ENCODE measurements around the gene LRFN5. TPM values are rescaled to one million over a fixed set of nuclear protein-coding genes. Genes with fewer than 3 reads are reported as not detected.

LRFN5 gene
- total and polyA plus RNA-seq, 9 of the 15 experiments (the other 6 are each of a cell fraction or from before 2014, with no cell fraction given) = 0.01 to 0.27 (median 0.09) TPM; not detected in 1

DNA sequence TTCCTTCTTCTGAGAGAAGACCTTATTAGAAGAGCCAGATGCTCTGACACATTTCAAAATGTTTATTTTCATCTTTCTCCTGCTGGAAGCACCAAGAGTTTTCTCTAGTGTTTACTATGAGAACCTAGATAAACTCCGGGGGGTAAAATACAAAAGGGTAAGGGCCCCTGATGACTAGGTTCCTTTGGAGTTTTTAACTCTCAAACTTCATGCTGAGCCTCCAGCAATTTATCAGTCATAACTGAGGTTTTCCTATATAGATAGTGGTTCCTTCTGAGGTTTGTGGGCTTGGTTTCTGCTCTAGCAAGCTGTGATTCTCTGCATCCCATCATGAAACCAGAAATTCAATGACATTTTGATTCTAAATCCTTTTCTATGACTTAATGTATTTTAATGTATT is 210.9 kb downstream of the LRFN5 start:
- Histone ChIP-seq H4K20me1 (replicated peaks; ENCODE audit: control insufficient read depth, insufficient read depth, low read length) (no peaks in the 10 kb centered on the region), H3K4me2 (ENCODE audit: insufficient read depth, low read length) (no peak overlapping the region), H3K4me3 (no peak overlapping the region), H3K4me1 (replicated peaks in 1 of 2; ENCODE audit: control insufficient read depth in 2 of 2, insufficient read depth in 2 of 2, low read length in 2 of 2) (no peaks in the 10 kb centered on the region), H3K79me2 (ENCODE audit: control insufficient read depth, insufficient read depth, low read length) (no peaks in the 10 kb centered on the region), H3K9ac (ENCODE audit: insufficient read depth in 1 of 2, low read depth in 2 of 2, low read length in 2 of 2) (no peak overlapping the region), H3K9me1 (ENCODE audit: control insufficient read depth, insufficient read depth, low read length) (no peaks in the 10 kb centered on the region), H3K36me3 (ENCODE audit: control insufficient read depth, insufficient read depth, low read length) (no peaks in the 10 kb centered on the region), H2AFZ (ENCODE audit: low read depth, low read length) (no peak overlapping the region), H3K27me3 (ENCODE audit: control insufficient read depth in 2 of 2, insufficient read depth in 2 of 2, low read length in 2 of 2) (no peaks in the 10 kb centered on the region), H3K9me3 (replicated peaks; ENCODE audit: control insufficient read depth, insufficient read depth, low read depth, low read length) (no peaks in the 10 kb centered on the region), H3K27ac (ENCODE audit: extremely low read depth, low read depth, low read length) (no peak overlapping the region)
- CTCF ChIA-PET (ENCODE audit: low intra/inter-chr PET ratio) = no interaction called here
- intact Hi-C loops (cut with micrococcal nuclease) (no loop called here), in situ Hi-C loops (cut with MboI) (no loop called here)
- ATAC-seq (no peak), DNase-seq (ENCODE audit: extremely low read depth in 1 of 4, low spot score in 3 of 4) (no peak), FAIRE-seq (no peak)
- WGBS (ENCODE audit: insufficient coverage, low coverage, missing lambda C conversion rate) = 0% methylated on average over 1 of the region's 1 CpG
- TF ChIP-seq MYBL2 (IDR thresholded peaks at IDR 0.05; ENCODE audit: low read depth) (no peak), MYBL2 (CRISPR knock-in tag; IDR thresholded peaks at IDR 0.05; ENCODE audit: borderline replicate concordance) (no peak), POLR2AphosphoS2 (IDR thresholded peaks at IDR 0.05; ENCODE audit: low read length) (no peak), CHD1 (IDR thresholded peaks at IDR 0.05; ENCODE audit: low read length) (no peak), SAFB (IDR thresholded peaks at IDR 0.05; ENCODE audit: borderline replicate concordance, low read depth, low read length) (no peak), MAFF (IDR thresholded peaks at IDR 0.05; ENCODE audit: low read length) (no peak), ZNF124 (CRISPR knock-in tag; IDR thresholded peaks at IDR 0.05) (no peak), ZNF695 (CRISPR knock-in tag; IDR thresholded peaks at IDR 0.05) (no peak)
- TF ChIP-seq, protein P1, sequence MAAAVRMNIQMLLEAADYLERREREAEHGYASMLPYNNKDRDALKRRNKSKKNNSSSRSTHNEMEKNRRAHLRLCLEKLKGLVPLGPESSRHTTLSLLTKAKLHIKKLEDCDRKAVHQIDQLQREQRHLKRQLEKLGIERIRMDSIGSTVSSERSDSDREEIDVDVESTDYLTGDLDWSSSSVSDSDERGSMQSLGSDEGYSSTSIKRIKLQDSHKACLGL (CRISPR knock-in tag; IDR thresholded peaks at IDR 0.05; ENCODE audit: borderline replicate concordance, poor library complexity, severe bottlenecking) = no peak
- no TSS peak for BruUV-seq (replicated peaks)
- POLR2A ChIA-PET = no interaction called here

Data from K562 (cell line).